Gastrocnemius medialis (tissue), 4 donors: ENCODE measurements around the gene CMC2. TPM values are rescaled to one million over a fixed set of nuclear protein-coding genes. Genes with fewer than 3 reads are reported as not detected.

ENCODE experiments used
- ATAC-seq, 2 donors: fragments of 150-250 bp; one replicate each; pipeline ENCODE4 v1.9.1; 2016
- DNase-seq, 2 donors: peaks; one replicate each; pipeline ENCODE4 v3.0.0-alpha.2; 2019
- H3K27ac ChIP-seq, 4 donors: fragments of 200-600 bp; sonication (generic); 1 replicate in 1 of 4; 2 replicates in 3 of 4; pipeline ENCODE4 v1.5.1; 2016 to 2018; ENCODE audit warnings: mild to moderate bottlenecking in 2 of 4, moderate library complexity in 1 of 4
- H3K27me3 ChIP-seq, 3 donors: fragments of 200-600 bp; sonication (generic) in 2 of 3; 1 replicate in 1 of 3; 2 replicates in 2 of 3; pipeline versions ENCODE4 v1.5.1 to v1.6.0; 2016 to 2019; ENCODE audit warnings: mild to moderate bottlenecking in 1 of 3, moderate library complexity in 1 of 3
- H3K36me3 ChIP-seq, 2 donors: fragments of 200-600 bp; sonication (generic) in 1 of 2; one replicate each; pipeline ENCODE4 v1.5.1; 2017 to 2018
- H3K4me1 ChIP-seq, 2 donors: fragments of 200-600 bp; sonication (generic) in 1 of 2; one replicate each; pipeline ENCODE4 v1.5.1; 2016 to 2017; ENCODE audit warnings: mild to moderate bottlenecking in 2 of 2
- H3K4me3 ChIP-seq, 4 donors: fragments of 200-600 bp; sonication (generic) in 3 of 4; 1 replicate in 1 of 4; 2 replicates in 3 of 4; pipeline ENCODE4 v1.5.1; 2016 to 2019; ENCODE audit warnings: mild to moderate bottlenecking in 2 of 4
- H3K9me3 ChIP-seq, 3 donors: fragments of 200-600 bp; sonication (generic) in 2 of 3; 1 replicate in 1 of 3; 2 replicates in 2 of 3; pipeline ENCODE4 v1.5.1; 2016 to 2019
- CTCF ChIP-seq, 5 experiments: fragments of 450-650 bp in 3 of 5; fragments of 200-600 bp in 2 of 5; sonication (generic) in 2 of 5; IDR thresholded peaks in 4 of 5; conservative IDR thresholded peaks in 1 of 5; 1 replicate in 4 of 5; 2 replicates in 1 of 5; pipeline ENCODE4 v1.5.1; 2016 to 2019; ENCODE audit warnings: antibody characterized with exemption in 5 of 5, mild to moderate bottlenecking in 3 of 5, moderate library complexity in 3 of 5
- POLR2A ChIP-seq, 2 donors: fragments of 450-650 bp; IDR thresholded peaks; one replicate each; pipeline ENCODE4 v1.6.1; 2017; ENCODE audit warnings: antibody characterized with exemption in 2 of 2, mild to moderate bottlenecking in 2 of 2, moderate library complexity in 2 of 2
- in situ Hi-C, 4 donors: fragments of 200-750 bp; cut with MboI; loops; one replicate each; pipeline versions ENCODE4 v1.15.0 to v1.8.0; 2017; ENCODE audit warnings: low sequenced_read_pairs in 4 of 4
- intact Hi-C: fragments of 100-400 bp; cut with DNase I; formaldehyde crosslinking; loops from one replicate; pipeline ENCODE4 v1.15.1; 2023; ENCODE audit warnings: low total_unique reads
- total RNA-seq, 4 donors: library from RNA; depleted of rRNA; stranded (reverse); fragments of >200 nt; gene quantifications; one replicate each; pipeline versions ENCODE4 v1.1.0 to v1.2.3, GENCODE V29; 2016

The CMC2 gene
- total RNA-seq, 4 donors from 2014 or later: 78.8 to 89.1 (median 82.7) TPM

- TF ChIP-seq POLR2A (IDR thresholded peaks at IDR 0.05): no peak
- peak in 2 of 5 experiments; percentile 48 to 53 for TF ChIP-seq CTCF (IDR thresholded peaks at IDR 0.05 in 4 of 5, conservative IDR thresholded peaks at IDR 0.05 in 1 of 5)
- Histone ChIP-seq H3K9me3 (no peaks in the 10 kb centered on the region), H3K27me3 (no peaks in the 10 kb centered on the region), H3K36me3 (no peaks in the 10 kb centered on the region), H3K27ac (no peak overlapping the region), H3K4me3 (no peak overlapping the region), H3K4me1 (no peaks in the 10 kb centered on the region)
- DNase-seq (peak in 1 of 2 donors; percentile 35), ATAC-seq (no peak)
- intact Hi-C loops: no loop called here
- in situ Hi-C loops: no loop called here
Measured at GRCh38 chr16:80924372-80924978, 82.2 kb downstream of the CMC2 start.

- Histone ChIP-seq H3K36me3 (no peaks in the 10 kb centered on the region), H3K4me3 (no peak overlapping the region), H3K4me1 (no peaks in the 10 kb centered on the region), H3K9me3 (no peaks in the 10 kb centered on the region), H3K27ac (no peak overlapping the region), H3K27me3 (no peaks in the 10 kb centered on the region)
- in situ Hi-C loops (no loop called here), intact Hi-C loops (no loop called here)
- no peak for TF ChIP-seq CTCF (IDR thresholded peaks at IDR 0.05 in 4 of 5, conservative IDR thresholded peaks at IDR 0.05 in 1 of 5)
- no peak for TF ChIP-seq POLR2A (IDR thresholded peaks at IDR 0.05)
- ATAC-seq: no peak
- DNase-seq: no peak
Measured at GRCh38 chr16:80923356-80923755, 83.3 kb downstream of the CMC2 start.

Other genes starting within 250 kb of the CMC2 start
- gene CDYL2, start 202.3 kb downstream of the CMC2 start, total RNA-seq: 1 to 10 TPM in 3 of 4 donors, under 1 TPM in 1; 0.80 to 2.8 (median 1.8) TPM
- gene CENPN, start 329 bp upstream of the CMC2 start, total RNA-seq: 10 to 100 TPM in 1 of 4 donors, 1 to 10 TPM in 3; 5.2 to 10.9 (median 7.5) TPM
- 10 to 100 TPM; 31.1 to 37.1 (median 35.2) TPM for gene ATMIN, start 29.0 kb upstream of the CMC2 start, total RNA-seq
- under 1 TPM in 1 of 4 donors, not detected in 3; 0.88 TPM for gene C16orf46, start 70.4 kb upstream of the CMC2 start, total RNA-seq
- gene GCSH, start 89.5 kb upstream of the CMC2 start, total RNA-seq: 10 to 100 TPM; 18.5 to 40.4 (median 30.9) TPM
- not detected for gene BCO1, start 231.8 kb upstream of the CMC2 start, total RNA-seq